H9 (cell line): ENCODE results near the gene UGT1A3. TPM values are rescaled to one million over a fixed set of nuclear protein-coding genes. Genes with fewer than 3 reads are reported as not detected.

ENCODE experiments used
- DNase-seq: peaks from one replicate; pipeline ENCODE4 v3.0.0-alpha.2; 2017
- H2AFZ ChIP-seq: one replicate; pipeline ENCODE4 v1.6.1; 2013; ENCODE audit warnings: mild to moderate bottlenecking, low read length, control low read depth, moderate library complexity
- H2AK5ac ChIP-seq: 2 replicates; pipeline ENCODE4 v1.6.1; 2013; ENCODE audit warnings: low read length, control low read depth, mixed read lengths; ENCODE audit not compliant: insufficient read length
- H2BK120ac ChIP-seq: one replicate; pipeline ENCODE4 v1.6.1; 2013; ENCODE audit warnings: low read depth, mild to moderate bottlenecking, low read length, control low read depth, inconsistent platforms; ENCODE audit not compliant: poor library complexity, severe bottlenecking
- H2BK12ac ChIP-seq: 2 replicates; pipeline ENCODE4 v1.6.1; 2013; ENCODE audit warnings: low read length, control low read depth, mixed read lengths, low read depth; ENCODE audit not compliant: insufficient read length
- H2BK15ac ChIP-seq: 2 replicates; pipeline ENCODE4 v1.6.1; 2013; ENCODE audit warnings: low read depth, low read length, control low read depth
- H2BK20ac ChIP-seq: one replicate; pipeline ENCODE4 v1.6.1; 2013; ENCODE audit warnings: low read depth, mild to moderate bottlenecking, low read length, control low read depth, inconsistent platforms; ENCODE audit not compliant: poor library complexity, severe bottlenecking
- H2BK5ac ChIP-seq: 2 replicates; pipeline ENCODE4 v1.6.1; 2013; ENCODE audit warnings: low read length, control low read depth, mixed read lengths; ENCODE audit not compliant: insufficient read length
- H3K14ac ChIP-seq: 2 replicates; pipeline ENCODE4 v1.6.1; 2013; ENCODE audit warnings: low read length, control low read depth; ENCODE audit not compliant: insufficient read depth
- H3K18ac ChIP-seq: 2 replicates; pipeline ENCODE4 v1.6.1; 2013; ENCODE audit warnings: low read depth, mild to moderate bottlenecking, mixed read lengths, low read length, control low read depth; ENCODE audit not compliant: insufficient read length
- H3K23ac ChIP-seq: 2 replicates; pipeline ENCODE4 v1.6.1; 2013; ENCODE audit warnings: low read length, control low read depth, mixed read lengths, low read depth; ENCODE audit not compliant: insufficient read length
- H3K23me2 ChIP-seq: 2 replicates; pipeline ENCODE4 v1.6.1; 2013; ENCODE audit warnings: low read depth, mild to moderate bottlenecking, mixed read lengths, low read length, control low read depth; ENCODE audit not compliant: insufficient read length, poor library complexity, severe bottlenecking
- H3K27ac ChIP-seq: 2 replicates; pipeline ENCODE4 v1.5.1; 2013; ENCODE audit warnings: low read length, control low read depth, mixed read lengths, low read depth; ENCODE audit not compliant: insufficient read length
- H3K27me3 ChIP-seq: 2 replicates; pipeline ENCODE4 v1.6.1; 2013; ENCODE audit warnings: low read length, control low read depth, inconsistent platforms; ENCODE audit not compliant: insufficient read depth
- H3K4ac ChIP-seq: 2 replicates; pipeline ENCODE4 v1.6.1; 2013; ENCODE audit warnings: low read depth, mild to moderate bottlenecking, control low read depth, inconsistent platforms, low read length, moderate library complexity
- H3K4me1 ChIP-seq: 2 replicates; pipeline ENCODE4 v1.6.1; 2013; ENCODE audit warnings: low read length, control low read depth, inconsistent platforms; ENCODE audit not compliant: insufficient read depth
- H3K4me2 ChIP-seq: 2 replicates; pipeline ENCODE4 v1.6.1; 2013; ENCODE audit warnings: low read length, control low read depth, mixed read lengths; ENCODE audit not compliant: insufficient read length, insufficient read depth
- H3K56ac ChIP-seq: 2 replicates; pipeline ENCODE4 v1.6.1; 2013; ENCODE audit warnings: low read depth, mild to moderate bottlenecking, mixed read lengths, low read length, control low read depth; ENCODE audit not compliant: insufficient read length
- H3K79me1 ChIP-seq: 2 replicates; pipeline ENCODE4 v1.6.1; 2013; ENCODE audit warnings: low read depth, mild to moderate bottlenecking, moderate library complexity, low read length, control low read depth, inconsistent platforms; ENCODE audit not compliant: insufficient read depth, poor library complexity, severe bottlenecking
- H3K79me2 ChIP-seq: 2 replicates; pipeline ENCODE4 v1.6.1; 2013; ENCODE audit warnings: low read length, control low read depth, inconsistent platforms; ENCODE audit not compliant: insufficient read depth
- H3K9ac ChIP-seq: 2 replicates; pipeline ENCODE4 v1.6.1; 2013; ENCODE audit warnings: low read length, control low read depth, mixed read lengths; ENCODE audit not compliant: insufficient read length; ENCODE audit errors: extremely low read depth
- H3K9me3 ChIP-seq: one replicate; pipeline ENCODE4 v1.6.1; 2013; ENCODE audit warnings: low read depth, low read length, inconsistent platforms; ENCODE audit not compliant: control insufficient read depth
- H3T11ph ChIP-seq: one replicate; pipeline ENCODE4 v1.6.1; 2013; ENCODE audit warnings: mild to moderate bottlenecking, low read length, control low read depth, inconsistent platforms
- H4K20me1 ChIP-seq: one replicate; pipeline ENCODE4 v1.6.1; 2013; ENCODE audit not compliant: control insufficient read depth, insufficient read length, insufficient read depth
- H4K5ac ChIP-seq: 2 replicates; pipeline ENCODE4 v1.6.1; 2013; ENCODE audit warnings: low read depth, mild to moderate bottlenecking, mixed read lengths, low read length, control low read depth; ENCODE audit not compliant: insufficient read length
- H4K8ac ChIP-seq: replicated peaks from 2 replicates; pipeline ENCODE4 v1.6.1; 2013; ENCODE audit warnings: low read length, control low read depth, mixed read lengths, low read depth; ENCODE audit not compliant: insufficient read length
- H4K91ac ChIP-seq: 2 replicates; pipeline ENCODE4 v1.6.1; 2013; ENCODE audit warnings: low read depth, mild to moderate bottlenecking, moderate library complexity, mixed read lengths, low read length, control low read depth; ENCODE audit not compliant: insufficient read length
- H3K27ac Mint-ChIP-seq, 3 experiments: 2 replicates in 2 of 3; 3 replicates in 1 of 3; pipeline ENCODE4 v1.8.0; 2020 to 2021; ENCODE audit warnings: mixed read lengths in 3 of 3, mild to moderate bottlenecking in 1 of 3, moderate library complexity in 1 of 3
- H3K27me3 Mint-ChIP-seq: 2 replicates; pipeline ENCODE4 v1.8.0; 2021; ENCODE audit warnings: low read depth, mild to moderate bottlenecking, moderate library complexity, mixed read lengths
- H3K36me3 Mint-ChIP-seq, 3 experiments: 2 replicates in 2 of 3; 3 replicates in 1 of 3; pipeline ENCODE4 v1.8.0; 2020 to 2021; ENCODE audit warnings: low read depth in 3 of 3, mixed read lengths in 3 of 3; ENCODE audit not compliant: insufficient read depth in 1 of 3
- H3K4me1 Mint-ChIP-seq, 2 experiments: 2 replicates each; pipeline ENCODE4 v1.8.0; 2020; ENCODE audit warnings: mixed read lengths in 2 of 2
- H3K4me3 Mint-ChIP-seq, 2 experiments: 2 replicates in 1 of 2; 3 replicates in 1 of 2; pipeline ENCODE4 v1.8.0; 2020 to 2021; ENCODE audit warnings: mild to moderate bottlenecking in 2 of 2, mixed read lengths in 2 of 2, moderate library complexity in 1 of 2
- H3K9me3 Mint-ChIP-seq, 2 experiments: 2 replicates in 1 of 2; 3 replicates in 1 of 2; pipeline ENCODE4 v1.8.0; 2020; ENCODE audit warnings: mild to moderate bottlenecking in 2 of 2, mixed read lengths in 2 of 2, moderate library complexity in 1 of 2
- WGBS: extraction: QIAGEN DNeasy Blood & Tissue Kit; methylation state at CpG from one replicate; pipeline ENCODE4 v1.1.7; 2013; ENCODE audit warnings: missing lambda C conversion rate, low lambda C conversion rate, mixed read lengths; ENCODE audit not compliant: insufficient read length; ENCODE audit errors: extremely low coverage; 5-methylcytosine and 5-hydroxymethylcytosine counted together
- total RNA-seq: library from RNA; stranded (reverse); gene quantifications from 2 replicates; pipeline ENCODE4 v1.2.1, GENCODE V29; 2021
- TF ChIP-seq, protein P1 (sequence below): fragments of 200-600 bp; sonication (generic); conservative IDR thresholded peaks from 3 replicates; pipeline ENCODE4 v1.8.0; 2021; ENCODE audit warnings: antibody characterized with exemption, mild to moderate bottlenecking

Gene UGT1A3
- total RNA-seq, 1 experiment from 2014 or later: not detected

DNA sequence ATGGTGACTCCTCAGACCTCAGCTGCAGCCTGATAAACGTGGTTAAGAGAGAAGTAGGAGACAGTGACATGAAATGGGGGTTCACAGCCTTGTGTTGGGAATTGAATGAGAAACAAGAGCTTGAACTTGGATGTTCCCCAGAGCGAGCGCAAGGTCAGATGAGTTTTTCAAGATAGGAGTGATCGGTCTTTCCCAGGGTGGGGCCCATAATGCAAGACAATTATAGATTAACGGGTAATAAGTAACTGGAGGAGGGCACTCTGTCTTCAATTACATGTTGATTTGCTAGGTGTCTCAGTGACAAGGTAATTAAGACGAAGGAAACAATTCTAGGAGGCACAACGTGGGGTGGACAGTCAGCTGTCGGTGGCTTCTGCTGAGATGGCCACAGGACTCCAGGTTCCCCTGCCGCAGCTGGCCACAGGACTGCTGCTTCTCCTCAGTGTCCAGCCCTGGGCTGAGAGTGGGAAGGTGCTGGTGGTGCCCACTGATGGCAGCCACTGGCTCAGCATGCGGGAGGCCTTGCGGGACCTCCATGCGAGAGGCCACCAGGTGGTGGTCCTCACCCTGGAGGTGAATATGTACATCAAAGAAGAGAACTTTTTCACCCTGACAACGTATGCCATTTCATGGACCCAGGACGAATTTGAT is 16.1 kb upstream of the UGT1A3 start, which contains the start of gene UGT1A5:
UGT1A5 (plus strand) TSS at position 297 of the 651 bp plus-strand sequence; CDS start at position 382, 85 bp downstream.
- Histone ChIP-seq H3K79me1 (no peaks in the 10 kb centered on the region), H3K4me1 (no peaks in the 10 kb centered on the region), H3K4me2 (no peak within 1 kb of the TSS), H2AK5ac (no peak within 1 kb of the TSS), H3K4ac (no peak within 1 kb of the TSS), H4K20me1 (no peaks in the 10 kb centered on the region), H3K14ac (no peak within 1 kb of the TSS; the same call in 1 of the 2 replicates), H2BK15ac (no peak within 1 kb of the TSS), H3K9ac (no peak within 1 kb of the TSS), H4K91ac (no peak within 1 kb of the TSS), H2BK12ac (no peak within 1 kb of the TSS), H2BK20ac (no peak within 1 kb of the TSS), H3K23ac (no peak within 1 kb of the TSS), H2BK5ac (no peak within 1 kb of the TSS), H3K27ac (no peak within 1 kb of the TSS), H4K8ac (no peak within 1 kb of the TSS), H3K56ac (no peak within 1 kb of the TSS), H3K27me3 (no peaks in the 10 kb centered on the region), H2AFZ (no peak within 1 kb of the TSS), H4K5ac (no peak within 1 kb of the TSS), H3K23me2 (no peaks in the 10 kb centered on the region), H3K79me2 (no peaks in the 10 kb centered on the region), H3T11ph (no peak within 1 kb of the TSS), H2BK120ac (no peak within 1 kb of the TSS), H3K18ac (no peak within 1 kb of the TSS), H3K9me3 (no peaks in the 10 kb centered on the region)
- Mint-ChIP-seq H3K36me3 (no peaks in the 10 kb centered on the region), H3K9me3 (no peaks in the 10 kb centered on the region), H3K27ac (no peak within 1 kb of the TSS), H3K4me1 (peaks cover 7% of the 10 kb centered on the region in 2 experiments), H3K27me3 (peaks cover 12% of the 10 kb centered on the region), H3K4me3 (no peak within 1 kb of the TSS)
- no peak for DNase-seq
- TF ChIP-seq, protein P1, sequence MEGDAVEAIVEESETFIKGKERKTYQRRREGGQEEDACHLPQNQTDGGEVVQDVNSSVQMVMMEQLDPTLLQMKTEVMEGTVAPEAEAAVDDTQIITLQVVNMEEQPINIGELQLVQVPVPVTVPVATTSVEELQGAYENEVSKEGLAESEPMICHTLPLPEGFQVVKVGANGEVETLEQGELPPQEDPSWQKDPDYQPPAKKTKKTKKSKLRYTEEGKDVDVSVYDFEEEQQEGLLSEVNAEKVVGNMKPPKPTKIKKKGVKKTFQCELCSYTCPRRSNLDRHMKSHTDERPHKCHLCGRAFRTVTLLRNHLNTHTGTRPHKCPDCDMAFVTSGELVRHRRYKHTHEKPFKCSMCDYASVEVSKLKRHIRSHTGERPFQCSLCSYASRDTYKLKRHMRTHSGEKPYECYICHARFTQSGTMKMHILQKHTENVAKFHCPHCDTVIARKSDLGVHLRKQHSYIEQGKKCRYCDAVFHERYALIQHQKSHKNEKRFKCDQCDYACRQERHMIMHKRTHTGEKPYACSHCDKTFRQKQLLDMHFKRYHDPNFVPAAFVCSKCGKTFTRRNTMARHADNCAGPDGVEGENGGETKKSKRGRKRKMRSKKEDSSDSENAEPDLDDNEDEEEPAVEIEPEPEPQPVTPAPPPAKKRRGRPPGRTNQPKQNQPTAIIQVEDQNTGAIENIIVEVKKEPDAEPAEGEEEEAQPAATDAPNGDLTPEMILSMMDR: no peak
- no CpG with 5 or more reads among the region's 14 CpGs for WGBS
